T-cell (primary cell): Measurements from ENCODE around the gene JMJD8. TPM values are rescaled to one million over a fixed set of nuclear protein-coding genes. Genes with fewer than 3 reads are reported as not detected.
A peak's percentile ranks its signal among the peaks of the same experiment; 100 is the strongest.

ENCODE experiments used
- ATAC-seq, 4 experiments: fragments of 200-7000 bp in 3 of 4; fragments of 150-1000 bp in 1 of 4; cut with Tn5 transposase; replicated peaks in 1 of 4; 1 replicate in 3 of 4; 2 replicates in 1 of 4; pipeline ENCODE4 v1.10.0; 2021; ENCODE audit warnings: moderate library complexity in 3 of 4, mild to moderate bottlenecking in 2 of 4, moderate number of reproducible peaks in 1 of 4
- CTCF ChIA-PET, 2 donors: fragments of 300-600 bp; sonication (Branson Sonifier 250); formaldehyde crosslinking; loops; one replicate each; lab custom pipeline; 2022; ENCODE audit warnings: antibody characterized with exemption in 2 of 2; lab: Charles Lee
- POLR2A ChIA-PET, 2 donors: fragments of 300-600 bp; sonication (Branson Sonifier 250); formaldehyde crosslinking; loops; one replicate each; lab custom pipeline; 2022; ENCODE audit warnings: antibody characterized with exemption in 2 of 2; lab: Charles Lee
- DNase-seq, 35 experiments: peaks; one replicate each; pipeline versions ENCODE4 v3.0.0 to v3.0.0-alpha.2; 2013 to 2023
- H3K27ac ChIP-seq: one replicate; pipeline ENCODE4 v1.5.1; 2013; ENCODE audit warnings: low read length
- H3K27me3 ChIP-seq, 2 experiments: replicated peaks in 1 of 2; 1 replicate in 1 of 2; 2 replicates in 1 of 2; pipeline versions ENCODE4 v1.6.1 to v1.7.0; 2013; ENCODE audit warnings: low read length in 1 of 2, mixed read lengths in 1 of 2; ENCODE audit not compliant: control insufficient read depth in 2 of 2, insufficient read depth in 2 of 2; ENCODE audit errors: extremely low read depth in 1 of 2
- H3K36me3 ChIP-seq, 2 donors: 1 replicate in 1 of 2; 2 replicates in 1 of 2; pipeline versions ENCODE4 v1.6.1 to v1.7.0; 2013; ENCODE audit warnings: low read length in 1 of 2; ENCODE audit not compliant: control insufficient read depth in 2 of 2, insufficient read depth in 1 of 2; ENCODE audit errors: extremely low read depth in 1 of 2
- H3K4me1 ChIP-seq, 2 experiments: 1 replicate in 1 of 2; 2 replicates in 1 of 2; pipeline versions ENCODE4 v1.6.1 to v1.7.0; 2013; ENCODE audit warnings: low read length in 2 of 2, mixed read lengths in 1 of 2; ENCODE audit not compliant: insufficient read depth in 2 of 2, control insufficient read depth in 1 of 2; ENCODE audit errors: extremely low read depth in 1 of 2
- H3K4me3 ChIP-seq, 2 donors: 1 replicate in 1 of 2; 2 replicates in 1 of 2; pipeline versions ENCODE4 v1.5.1 to v1.7.0; 2013; ENCODE audit warnings: mild to moderate bottlenecking in 2 of 2, low read length in 1 of 2, moderate library complexity in 1 of 2; ENCODE audit not compliant: control insufficient read depth in 1 of 2; ENCODE audit errors: extremely low read depth in 1 of 2
- H3K9me3 ChIP-seq: 2 replicates; pipeline ENCODE4 v1.7.0; 2013
- H3K27ac Mint-ChIP-seq, 2 donors: one replicate each; pipeline ENCODE4 v1.8.0; 2020 to 2021; ENCODE audit warnings: mild to moderate bottlenecking in 2 of 2, mixed read lengths in 2 of 2
- H3K27me3 Mint-ChIP-seq, 2 donors: one replicate each; pipeline ENCODE4 v1.8.0; 2021 to 2022; ENCODE audit warnings: mixed read lengths in 2 of 2
- H3K36me3 Mint-ChIP-seq: one replicate; pipeline ENCODE4 v1.8.0; 2021; ENCODE audit warnings: mixed read lengths
- H3K4me1 Mint-ChIP-seq, 3 donors: one replicate each; pipeline ENCODE4 v1.8.0; 2020 to 2022; ENCODE audit warnings: mixed read lengths in 3 of 3, mild to moderate bottlenecking in 1 of 3
- H3K4me3 Mint-ChIP-seq, 3 donors: one replicate each; pipeline ENCODE4 v1.8.0; 2020 to 2022; ENCODE audit warnings: mild to moderate bottlenecking in 3 of 3, mixed read lengths in 3 of 3, moderate library complexity in 3 of 3
- H3K9me3 Mint-ChIP-seq, 3 donors: one replicate each; pipeline ENCODE4 v1.8.0; 2020 to 2022; ENCODE audit warnings: mixed read lengths in 3 of 3
- WGBS: methylation state at CpG from one replicate; pipeline ENCODE4 v1.1.5; 2013; ENCODE audit warnings: missing lambda C conversion rate; ENCODE audit not compliant: insufficient coverage; 5-methylcytosine and 5-hydroxymethylcytosine counted together
- total RNA-seq, 35 experiments: library from RNA in 6 of 35; stranded (reverse) in 6 of 35; fragments of 120-200 nt in 1 of 35; gene quantifications; one replicate each; pipeline versions ENCODE4 v1.2.1 to v1.2.4 and lab custom pipeline; 2013 to 2026

JMJD8 gene
- total RNA-seq, 5 donors from 2014 or later (not counting 1 experiment from before 2014, with no cell fraction given) = 27.3 to 54.4 (median 49.1) TPM

DNA sequence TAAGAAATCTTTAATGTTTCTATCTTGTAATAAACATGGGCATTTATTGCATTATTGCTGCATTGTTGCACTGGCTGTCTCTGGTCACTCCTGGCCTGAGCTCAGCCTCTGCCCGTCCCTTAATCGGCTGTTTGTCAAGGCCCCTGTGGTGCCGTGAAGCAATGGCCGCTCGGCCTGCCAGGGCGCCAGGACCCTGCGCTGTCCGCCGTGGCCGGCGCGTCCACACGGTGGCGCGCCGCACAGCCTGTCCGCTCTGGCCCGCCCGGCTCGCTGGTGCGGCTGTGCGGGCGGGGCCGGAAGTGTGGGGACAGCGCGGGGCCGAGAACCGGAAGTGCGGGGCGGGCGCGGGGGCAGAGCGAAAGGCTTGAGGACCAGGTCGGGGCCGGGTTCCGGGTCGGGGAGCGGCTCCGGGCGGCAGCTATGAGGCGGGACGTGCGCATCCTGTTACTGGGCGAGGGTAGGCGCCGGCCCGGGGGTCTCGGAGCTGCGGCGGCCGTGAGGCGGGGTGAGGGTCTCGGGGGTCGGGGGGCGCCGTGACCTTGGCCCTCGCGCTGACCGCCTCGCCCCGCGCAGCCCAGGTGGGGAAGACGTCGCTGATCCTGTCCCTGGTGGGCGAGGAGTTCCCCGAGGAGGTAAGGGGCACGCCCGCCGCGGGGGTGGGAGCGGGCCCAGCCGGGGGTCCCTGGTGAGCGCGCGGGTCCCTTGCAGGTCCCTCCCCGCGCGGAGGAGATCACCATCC lies 16.2 kb downstream of the JMJD8 start, which contains the start of gene RHOT2:
Gene RHOT2 (plus strand): TSS at position 353 of the 739 bp plus-strand sequence. CDS start 68 bp downstream, at position 421.
- H3K9me3 ChIP-seq = no peaks in the 10 kb centered on the region
- Mint-ChIP-seq H3K4me3 (peak within 1 kb of the TSS; percentile 73 to 74 (median 73)), H3K9me3 (no peaks in the 10 kb centered on the region), H3K27me3 (no peaks in the 10 kb centered on the region), H3K27ac (peak within 1 kb of the TSS; percentile 86 to 94), H3K36me3 (peaks cover 6% of the 10 kb centered on the region), H3K4me1 (peaks cover 0 to 12% (median 11%) of the 10 kb centered on the region in 3 donors)
- DNase-seq (peak; percentile 74 to 96 (median 86)), ATAC-seq (peak; percentile 89 to 97 (median 96))
- H3K4me1 ChIP-seq = peaks cover 3 to 25% of the 10 kb centered on the region in 2 experiments
- no peaks in the 10 kb centered on the region for H3K27me3 ChIP-seq
- CTCF ChIA-PET = interaction anchor here in 1 of 2 donors (1.0 kb wide), 1 partner anchor 74 kb away, joined by 3 read pairs; no protein-coding TSS in a partner anchor
- WGBS = under 1% methylated on average over 65 of the region's 78 CpGs
- H3K4me3 ChIP-seq = peak within 1 kb of the TSS; percentile 66 to 75
- POLR2A ChIA-PET = interaction anchor here (0.6 kb wide), 2 partner anchors 194 to 715 kb away, joined by 3 read pairs; no protein-coding TSS in a partner anchor
- H3K36me3 ChIP-seq = peaks cover 8 to 37% of the 10 kb centered on the region in 2 donors
- peak within 1 kb of the TSS; percentile 74 for H3K27ac ChIP-seq

DNA sequence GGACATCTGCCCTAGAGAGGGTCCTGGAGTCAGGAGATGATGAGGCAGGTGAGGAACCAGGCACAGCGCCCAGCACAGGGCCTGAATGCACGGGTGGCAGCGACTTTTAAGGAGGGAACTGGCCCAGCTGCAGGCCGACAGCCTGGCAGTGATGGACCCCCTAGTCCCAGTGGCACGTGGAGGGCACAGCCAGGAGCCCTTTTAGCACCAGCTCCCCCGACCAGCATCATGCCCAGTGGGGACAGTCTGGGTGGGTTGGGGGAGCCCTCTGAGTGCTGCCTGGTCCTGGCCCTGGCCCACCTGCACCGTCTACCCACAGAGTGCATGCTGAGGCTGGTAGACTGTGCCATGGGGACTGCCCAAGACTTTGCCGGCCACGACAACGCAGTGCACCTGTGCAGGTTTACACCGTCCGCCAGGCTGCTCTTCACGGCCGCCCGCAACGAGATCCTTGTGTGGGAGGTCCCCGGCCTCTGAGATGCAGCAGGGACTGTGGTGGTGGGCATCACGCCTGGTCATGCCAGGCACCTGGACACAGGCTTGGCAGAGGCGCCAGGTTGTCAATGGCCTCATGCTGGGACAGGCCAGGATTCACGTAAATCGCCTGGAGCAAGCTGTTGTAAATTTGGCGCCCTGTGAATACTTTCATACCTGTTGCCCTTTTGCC lies 16.9 kb downstream of the JMJD8 start:
- DNase-seq (no peak), ATAC-seq (no peak)
- WGBS = 86% methylated on average over 18 of the region's 22 CpGs
- Mint-ChIP-seq H3K9me3 (no peaks in the 10 kb centered on the region), H3K4me1 (peaks cover 0 to 13% (median 11%) of the 10 kb centered on the region in 3 donors), H3K27ac (peak overlapping the region; percentile 86 to 94), H3K4me3 (peak overlapping the region; percentile 73 to 74 (median 73)), H3K27me3 (no peaks in the 10 kb centered on the region), H3K36me3 (peaks cover 3% of the 10 kb centered on the region)
- Histone ChIP-seq H3K9me3 (no peaks in the 10 kb centered on the region), H3K27ac (peak overlapping the region; percentile 74), H3K36me3 (peaks cover 4 to 32% of the 10 kb centered on the region in 2 donors), H3K4me3 (peak overlapping the region; percentile 66), H3K27me3 (no peaks in the 10 kb centered on the region), H3K4me1 (peaks cover 3 to 25% of the 10 kb centered on the region in 2 experiments)
- ChIA-PET POLR2A (interaction anchor here (0.6 kb wide), 2 partner anchors 195 to 716 kb away, joined by 3 read pairs; no protein-coding TSS in a partner anchor), CTCF (interaction anchor here in 1 of 2 donors (1.0 kb wide), 1 partner anchor 75 kb away, joined by 3 read pairs; no protein-coding TSS in a partner anchor)

DNA sequence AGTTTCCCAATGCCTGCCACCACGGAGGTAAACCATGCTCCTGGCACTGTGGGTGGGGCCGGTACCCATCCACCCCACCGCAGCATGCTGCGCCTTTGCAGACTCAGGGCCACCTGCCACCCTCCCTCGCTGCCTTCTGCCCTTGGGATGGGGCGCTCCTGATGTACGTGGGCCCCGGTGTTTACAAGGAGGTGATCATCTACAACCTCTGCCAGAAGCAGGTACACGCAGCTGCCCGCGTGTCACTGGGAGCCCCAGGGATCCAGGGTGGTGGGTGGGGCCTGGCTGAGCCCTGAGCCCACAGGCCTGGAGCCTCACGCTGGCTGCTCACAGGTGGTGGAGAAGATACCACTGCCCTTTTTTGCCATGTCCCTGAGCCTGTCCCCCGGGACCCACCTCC lies 17.6 kb downstream of the JMJD8 start:
- Histone ChIP-seq H3K36me3 (peaks cover 4 to 27% of the 10 kb centered on the region in 2 donors), H3K27me3 (no peaks in the 10 kb centered on the region), H3K27ac (peak overlapping the region; percentile 74), H3K4me1 (peaks cover 3 to 27% of the 10 kb centered on the region in 2 experiments), H3K4me3 (no peak overlapping the region), H3K9me3 (no peaks in the 10 kb centered on the region)
- H3K27ac Mint-ChIP-seq = no peak overlapping the region
- H3K9me3 Mint-ChIP-seq = no peaks in the 10 kb centered on the region
- WGBS = 91% methylated on average over 13 of the region's 13 CpGs
- POLR2A ChIA-PET = no interaction called here
- ATAC-seq = no peak
- H3K36me3 Mint-ChIP-seq = peaks cover 3% of the 10 kb centered on the region
- peak overlapping the region in 1 of 3 donors; percentile 73 for H3K4me3 Mint-ChIP-seq
- no peaks in the 10 kb centered on the region for H3K27me3 Mint-ChIP-seq
- peaks cover 0 to 13% (median 11%) of the 10 kb centered on the region in 3 donors for H3K4me1 Mint-ChIP-seq
- no peak for DNase-seq
- CTCF ChIA-PET = no interaction called here

DNA sequence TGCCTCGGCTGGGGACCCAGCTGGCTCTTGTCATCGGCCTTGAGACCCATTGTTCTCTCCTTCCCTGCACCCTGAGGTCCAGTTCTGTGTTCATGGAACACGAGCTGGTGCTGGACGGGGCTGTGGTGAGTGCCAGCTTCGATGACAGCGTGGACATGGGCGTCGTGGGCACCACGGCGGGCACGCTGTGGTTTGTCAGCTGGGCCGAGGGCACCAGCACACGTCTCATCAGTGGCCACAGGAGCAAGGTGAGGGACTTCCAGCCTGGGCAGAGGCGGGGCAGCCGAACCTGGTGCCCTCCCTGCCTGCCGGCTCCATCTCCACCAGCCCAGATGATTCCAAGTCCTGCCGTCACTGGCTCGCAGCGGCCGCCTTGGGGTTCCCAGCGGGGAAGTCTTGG lies 21.5 kb downstream of the JMJD8 start:
- Mint-ChIP-seq H3K27me3 (no peaks in the 10 kb centered on the region), H3K9me3 (no peaks in the 10 kb centered on the region), H3K4me1 (peaks cover 0 to 13% (median 7%) of the 10 kb centered on the region in 3 donors), H3K36me3 (no peaks in the 10 kb centered on the region), H3K27ac (no peak overlapping the region), H3K4me3 (no peak overlapping the region)
- peaks cover 3 to 29% of the 10 kb centered on the region in 2 experiments for H3K4me1 ChIP-seq
- H3K36me3 ChIP-seq = no peaks in the 10 kb centered on the region
- H3K27me3 ChIP-seq = no peaks in the 10 kb centered on the region
- 94% methylated on average over 21 of the region's 21 CpGs for WGBS
- no peak overlapping the region for H3K4me3 ChIP-seq
- H3K9me3 ChIP-seq = no peaks in the 10 kb centered on the region
- POLR2A ChIA-PET = no interaction called here
- CTCF ChIA-PET = no interaction called here
- DNase-seq (no peak), ATAC-seq (no peak)
- no peak overlapping the region for H3K27ac ChIP-seq

DNA sequence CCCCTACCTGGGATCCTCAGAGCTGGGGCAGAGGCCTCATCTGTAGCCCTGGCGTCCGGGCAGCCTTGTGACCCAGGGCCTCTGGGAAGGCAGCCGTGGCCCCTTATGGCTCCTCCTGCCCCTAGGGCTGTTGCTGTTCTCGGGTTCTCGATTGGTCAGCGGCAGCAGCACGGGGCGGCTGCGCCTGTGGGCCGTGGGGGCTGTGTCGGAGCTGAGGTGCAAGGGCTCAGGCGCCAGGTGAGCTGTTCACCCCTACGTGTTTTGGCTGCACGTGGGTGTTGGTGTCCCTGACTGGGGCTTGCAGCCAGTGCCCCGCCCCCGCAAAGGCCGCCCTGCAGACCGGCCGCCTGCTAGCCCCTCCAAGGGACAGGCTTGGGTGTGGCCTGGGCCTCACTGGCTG lies 22.0 kb downstream of the JMJD8 start:
- Histone ChIP-seq H3K4me1 (peaks cover 3 to 24% of the 10 kb centered on the region in 2 experiments), H3K4me3 (no peak overlapping the region), H3K36me3 (no peaks in the 10 kb centered on the region), H3K27me3 (no peaks in the 10 kb centered on the region), H3K27ac (no peak overlapping the region), H3K9me3 (no peaks in the 10 kb centered on the region)
- Mint-ChIP-seq H3K27me3 (no peaks in the 10 kb centered on the region), H3K27ac (no peak overlapping the region), H3K4me1 (peaks cover 0 to 10% (median 5%) of the 10 kb centered on the region in 3 donors), H3K36me3 (no peaks in the 10 kb centered on the region), H3K9me3 (no peaks in the 10 kb centered on the region), H3K4me3 (no peak overlapping the region)
- no peak for DNase-seq
- 96% methylated on average over 19 of the region's 19 CpGs for WGBS
- no peak for ATAC-seq
- CTCF ChIA-PET = no interaction called here
- POLR2A ChIA-PET = no interaction called here

DNA sequence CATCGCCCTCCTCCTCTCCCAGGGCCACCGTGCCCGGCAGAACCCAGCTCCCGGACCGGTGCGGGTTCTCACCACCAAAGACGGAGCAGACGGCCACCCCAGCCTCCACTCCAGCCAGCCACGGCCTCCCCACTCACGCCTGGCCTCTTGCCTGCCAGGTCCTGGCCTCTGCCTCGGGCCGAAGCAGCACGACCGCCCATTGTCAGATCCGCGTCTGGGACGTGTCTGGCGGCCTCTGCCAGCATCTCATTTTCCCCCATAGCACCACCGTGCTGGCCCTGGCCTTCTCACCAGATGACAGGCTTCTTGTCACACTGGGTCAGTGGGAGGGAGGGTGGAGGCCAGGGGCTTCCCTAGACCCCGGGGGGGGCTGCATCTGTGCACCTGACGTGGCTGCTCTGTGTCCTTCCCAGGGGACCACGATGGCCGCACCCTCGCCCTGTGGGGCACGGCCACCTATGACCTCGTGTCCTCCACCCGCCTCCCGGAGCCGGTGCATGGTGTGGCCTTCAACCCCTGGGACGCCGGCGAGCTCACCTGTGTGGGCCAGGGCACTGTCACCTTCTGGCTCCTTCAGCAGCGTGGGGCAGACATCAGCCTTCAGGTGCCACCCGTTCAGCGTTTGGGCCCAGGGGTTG lies 22.8 kb downstream of the JMJD8 start:
- ChIA-PET CTCF (no interaction called here), POLR2A (no interaction called here)
- Mint-ChIP-seq H3K27ac (no peak overlapping the region), H3K4me1 (peaks cover 0 to 7% (median 5%) of the 10 kb centered on the region in 3 donors), H3K27me3 (no peaks in the 10 kb centered on the region), H3K4me3 (no peak overlapping the region), H3K9me3 (no peaks in the 10 kb centered on the region), H3K36me3 (no peaks in the 10 kb centered on the region)
- 79% methylated on average over 22 of the region's 35 CpGs for WGBS
- H3K27me3 ChIP-seq = no peaks in the 10 kb centered on the region
- H3K27ac ChIP-seq = no peak overlapping the region
- no peak overlapping the region for H3K4me3 ChIP-seq
- H3K4me1 ChIP-seq = peaks cover 0 to 16% of the 10 kb centered on the region in 2 experiments
- no peak for DNase-seq
- H3K36me3 ChIP-seq = no peaks in the 10 kb centered on the region
- ATAC-seq = no peak
- no peaks in the 10 kb centered on the region for H3K9me3 ChIP-seq
